HG03520 (cell line): ENCODE measurements around the gene SMARCA2.

Source experiments
- ATAC-seq: cut with Tn5 transposase; IDR thresholded peaks from one replicate; pipeline ENCODE4 v1.9.1; 2021; ENCODE audit warnings: mild to moderate bottlenecking, moderate library complexity; ENCODE audit not compliant: unreplicated experiment

SMARCA2 gene

GRCh38 chr9:2014696-2015580 lies at the start of gene SMARCA2:
Gene SMARCA2 (plus strand): TSS chr9:2015347. CDS start chr9:2029023, 13,676 bp downstream.
- peak; percentile 73 for ATAC-seq

- no peak for ATAC-seq
Observed at GRCh38 chr9:1966725-1967366, 48.3 kb upstream of the SMARCA2 start.

GRCh38 chr9:1969160-1969559 lies 46.0 kb upstream of the SMARCA2 start:
- ATAC-seq = no peak

GRCh38 chr9:1969898-1970297 lies 45.2 kb upstream of the SMARCA2 start:
- no peak for ATAC-seq

GRCh38 chr9:1972672-1973071 lies 42.5 kb upstream of the SMARCA2 start:
- ATAC-seq = no peak

- ATAC-seq = no peak
Observed at GRCh38 chr9:1977026-1977425, 38.1 kb upstream of the SMARCA2 start.

GRCh38 chr9:1978941-1979340 lies 36.2 kb upstream of the SMARCA2 start:
- no peak for ATAC-seq

GRCh38 chr9:1979741-1980367 lies 35.3 kb upstream of the SMARCA2 start:
- ATAC-seq = no peak

GRCh38 chr9:1980387-1980786 lies 34.8 kb upstream of the SMARCA2 start:
- ATAC-seq = no peak

GRCh38 chr9:1982074-1982473 lies 33.1 kb upstream of the SMARCA2 start:
- no peak for ATAC-seq

- ATAC-seq = no peak
Observed at GRCh38 chr9:1986341-1986740, 28.8 kb upstream of the SMARCA2 start.

GRCh38 chr9:1989500-1989899 lies 25.6 kb upstream of the SMARCA2 start:
- no peak for ATAC-seq

GRCh38 chr9:1994180-1994579 lies 21.0 kb upstream of the SMARCA2 start:
- ATAC-seq = no peak

- no peak for ATAC-seq
Observed at GRCh38 chr9:1995084-1995483, 20.1 kb upstream of the SMARCA2 start.

GRCh38 chr9:1996156-1996555 lies 19.0 kb upstream of the SMARCA2 start:
- no peak for ATAC-seq

GRCh38 chr9:1997646-1998045 lies 17.5 kb upstream of the SMARCA2 start:
- ATAC-seq = no peak

- no peak for ATAC-seq
Observed at GRCh38 chr9:1998111-1998510, 17.0 kb upstream of the SMARCA2 start.

- ATAC-seq = no peak
Observed at GRCh38 chr9:2000314-2000713, 14.8 kb upstream of the SMARCA2 start.

- ATAC-seq = no peak
Observed at GRCh38 chr9:2008372-2008771, 6.8 kb upstream of the SMARCA2 start.

- ATAC-seq = peak; percentile 26
Observed at GRCh38 chr9:2012347-2012746, 2.8 kb upstream of the SMARCA2 start.

- ATAC-seq = no peak
Observed at GRCh38 chr9:2013743-2014475, 1.2 kb upstream of the SMARCA2 start.
